HepG2 (cell line): Measurements from ENCODE around the gene TMEM247.

Source experiments
- ARHGAP35 ChIP-seq: sonication (generic); formaldehyde crosslinking; IDR thresholded peaks from 2 replicates; pipeline ENCODE4 v1.9.0; 2022; ENCODE audit warnings: mild to moderate bottlenecking, inconsistent platforms, moderate library complexity, missing genetic modification reagents, borderline replicate concordance
- CBX1 ChIP-seq: IDR thresholded peaks from one replicate; pipeline ENCODE4 v1.6.1; 2016; ENCODE audit warnings: antibody characterized with exemption, low read depth
- CHCHD3 ChIP-seq: sonication (generic); formaldehyde crosslinking; IDR thresholded peaks from 2 replicates; pipeline ENCODE4 v1.8.0; 2022; ENCODE audit warnings: mild to moderate bottlenecking, missing genetic modification reagents, moderate library complexity
- CTCF ChIP-seq: sonication (generic); formaldehyde crosslinking; IDR thresholded peaks from 2 replicates; pipeline ENCODE4 v1.5.0; 2020; ENCODE audit warnings: mild to moderate bottlenecking, missing genetic modification reagents, moderate library complexity
- FOXM1 ChIP-seq: sonication (generic); formaldehyde crosslinking; IDR thresholded peaks from 2 replicates; pipeline ENCODE4 v1.5.0; 2020; ENCODE audit warnings: missing genetic modification reagents
- FOXP1 ChIP-seq, 2 experiments: fragments of 450-650 bp in 1 of 2; IDR thresholded peaks; 2 replicates each; pipeline ENCODE4 v1.6.1; 2017 to 2018; ENCODE audit warnings: antibody characterized with exemption in 1 of 2
- MTA3 ChIP-seq: sonication (generic); formaldehyde crosslinking; IDR thresholded peaks from 2 replicates; pipeline ENCODE4 v1.4.0; 2020; ENCODE audit warnings: missing genetic modification reagents
- MYC ChIP-seq: sonication (generic); formaldehyde crosslinking; IDR thresholded peaks from 2 replicates; pipeline ENCODE4 v1.9.0; 2021; ENCODE audit warnings: missing genetic modification reagents, borderline replicate concordance
- PHF5A ChIP-seq: IDR thresholded peaks from one replicate; pipeline ENCODE4 v1.6.1; 2018; ENCODE audit warnings: low read depth, missing genetic modification reagents; ENCODE audit not compliant: unreplicated experiment
- POLR2A ChIP-seq, 2 experiments: IDR thresholded peaks; 2 replicates each; pipeline ENCODE4 v1.6.1; 2011; ENCODE audit warnings: low read depth in 2 of 2, low read length in 2 of 2, mild to moderate bottlenecking in 1 of 2, moderate library complexity in 1 of 2; ENCODE audit not compliant: insufficient read depth in 1 of 2
- TCF7L2 ChIP-seq: IDR thresholded peaks from 2 replicates; pipeline ENCODE4 v1.6.1; 2011; ENCODE audit warnings: mild to moderate bottlenecking, low read depth, low read length, moderate library complexity

DNA sequence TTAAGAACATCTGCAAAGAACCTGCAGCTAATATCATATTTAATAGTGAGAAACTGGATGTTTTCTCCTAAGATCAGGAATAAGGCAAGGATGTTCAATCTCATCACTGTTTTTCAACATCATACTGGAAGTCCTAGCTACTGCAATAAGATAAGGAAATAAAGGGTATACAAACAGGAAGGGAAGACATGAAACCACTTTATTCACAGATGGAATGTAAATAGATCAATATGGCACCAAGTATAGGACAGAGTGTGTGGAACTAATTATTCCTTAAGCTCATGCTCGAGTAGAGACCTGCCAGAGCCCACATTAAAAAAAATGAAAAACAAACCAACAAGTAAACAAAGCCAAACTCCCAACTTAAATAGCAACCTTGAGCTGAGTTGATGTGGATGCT is 41.3 kb upstream of the TMEM247 start:
- TF ChIP-seq MYC (CRISPR knock-in tag) (no peak), FOXM1 (CRISPR knock-in tag) (no peak), TCF7L2 (no peak), CTCF (CRISPR knock-in tag) (no peak), PHF5A (CRISPR knock-in tag) (no peak), POLR2A (IDR thresholded peaks at IDR 0.05; ENCODE audit: insufficient read depth in 1 of 2, low read depth in 2 of 2, low read length in 2 of 2) (no peak), CBX1 (no peak), FOXP1 (IDR thresholded peaks at IDR 0.05) (no peak), FOXP1 (CRISPR knock-in tag; IDR thresholded peaks at IDR 0.05) (peak; percentile 69; the same call in 1 of the 2 replicates), MTA3 (CRISPR knock-in tag) (no peak), CHCHD3 (CRISPR knock-in tag) (no peak), ARHGAP35 (no peak)
